Fibroblast of skin of back (primary cell): ENCODE results near the gene KCNC3.

Experiments
- DNase-seq: peaks from one replicate; pipeline ENCODE4 v3.0.0-alpha.2; 2013

KCNC3 gene

DNA sequence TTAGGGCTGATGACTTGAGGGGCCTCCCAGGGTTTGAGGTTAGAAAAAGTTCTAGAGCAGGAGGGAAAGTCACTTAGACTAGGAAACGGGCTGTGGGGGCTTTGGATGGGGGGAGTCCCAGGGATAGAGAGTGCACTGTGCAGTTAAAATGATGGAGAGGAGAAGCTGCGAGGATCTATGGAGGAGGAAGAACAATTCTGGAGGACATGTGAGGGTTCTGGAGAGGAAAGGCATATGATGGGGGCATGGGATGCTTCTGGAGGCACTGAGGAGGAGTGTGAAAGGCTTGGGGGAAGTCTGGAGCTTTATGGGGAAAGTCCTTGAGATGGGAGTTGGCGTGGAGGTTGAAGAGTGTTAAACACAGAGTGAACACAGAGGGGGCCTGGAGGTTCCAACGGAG, 2.2 kb downstream of the KCNC3 start:
- no peak for DNase-seq

DNA sequence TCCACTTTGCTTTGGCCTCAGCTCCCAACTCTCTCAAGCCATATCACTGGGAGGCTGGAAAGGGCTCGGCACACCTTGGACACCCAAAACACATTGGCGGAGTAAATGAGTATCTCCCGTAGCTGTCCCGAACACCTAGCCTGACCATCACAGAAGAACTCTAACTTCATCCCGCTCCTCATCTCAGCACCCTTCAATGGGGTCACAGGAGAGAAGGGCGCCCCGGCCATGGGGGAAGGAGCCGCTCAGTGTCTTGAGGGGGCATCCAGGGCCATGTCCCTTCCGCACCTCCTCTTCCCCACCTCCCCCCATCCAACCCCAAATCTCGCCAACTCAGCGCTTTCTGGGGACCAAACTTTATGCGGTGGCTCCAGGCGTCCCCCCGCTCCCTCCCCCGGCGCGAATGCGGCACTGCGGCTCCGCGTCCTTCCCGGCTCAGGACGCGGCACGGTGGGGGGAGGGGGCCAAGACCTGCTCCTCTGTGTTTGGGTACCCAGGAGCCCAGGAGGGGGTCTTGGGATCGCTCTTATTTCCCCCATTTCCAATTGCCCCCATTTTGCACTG, 3.0 kb downstream of the KCNC3 start:
- DNase-seq = no peak

DNA sequence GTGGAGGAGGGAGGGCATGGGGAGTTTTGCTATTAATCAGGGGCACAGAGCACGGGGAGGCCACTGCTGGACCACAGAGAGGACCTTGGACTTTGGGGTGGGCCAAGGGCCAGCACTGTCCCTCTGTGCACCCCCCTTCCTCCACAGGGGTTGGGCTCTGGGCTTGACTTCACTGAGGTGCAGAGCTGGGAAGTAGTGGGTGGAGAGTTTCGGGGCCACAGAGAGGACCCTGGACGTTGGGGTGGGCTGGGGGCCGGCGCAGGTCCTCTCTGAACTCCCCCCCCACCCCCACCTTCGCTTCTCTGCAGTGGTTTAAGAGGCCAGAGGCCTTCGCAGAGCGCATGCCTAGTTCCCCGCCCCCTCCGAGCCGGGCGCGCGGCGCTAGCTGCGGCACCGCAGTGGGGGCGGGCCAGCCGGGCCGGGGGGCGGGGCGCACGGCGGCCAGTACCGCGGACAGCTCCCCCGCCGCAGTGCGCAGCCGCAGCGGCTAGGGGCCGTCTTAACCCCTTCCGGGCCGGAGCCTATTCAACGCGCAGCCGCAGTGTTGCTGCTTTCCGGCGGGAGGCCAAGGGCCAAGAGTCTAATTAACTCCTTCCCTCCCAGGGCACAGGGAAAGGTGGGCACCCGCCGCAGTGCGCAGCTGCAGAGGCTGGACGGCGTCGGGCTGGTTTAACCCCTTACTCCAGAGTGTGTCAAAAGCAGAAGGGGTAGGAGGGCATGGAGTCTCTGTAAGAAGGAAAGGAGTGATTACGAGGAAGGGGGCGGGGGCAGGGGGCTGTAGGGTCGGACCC, 3.7 kb downstream of the KCNC3 start:
- DNase-seq = peak; percentile 25

DNA sequence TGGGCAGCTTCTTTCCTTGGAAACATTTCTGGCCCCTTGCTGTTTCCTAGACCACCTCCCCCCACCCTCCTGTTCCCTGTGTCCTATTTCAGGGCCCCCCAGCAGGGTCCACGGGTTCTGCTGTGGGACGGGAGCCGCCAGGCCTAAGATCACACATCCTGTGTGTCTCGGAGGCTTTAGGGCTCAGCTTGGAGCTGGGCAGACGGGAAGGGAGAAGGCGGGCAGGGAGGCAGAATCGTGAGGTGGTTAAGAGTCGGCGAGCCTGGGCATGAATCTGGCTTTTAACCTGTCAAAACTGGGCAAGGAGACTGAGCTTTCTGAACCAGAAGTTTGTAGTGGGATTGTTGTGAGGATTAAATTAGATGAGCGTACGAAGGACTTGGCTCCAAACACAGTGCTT, 4.8 kb downstream of the KCNC3 start:
- no peak for DNase-seq

DNA sequence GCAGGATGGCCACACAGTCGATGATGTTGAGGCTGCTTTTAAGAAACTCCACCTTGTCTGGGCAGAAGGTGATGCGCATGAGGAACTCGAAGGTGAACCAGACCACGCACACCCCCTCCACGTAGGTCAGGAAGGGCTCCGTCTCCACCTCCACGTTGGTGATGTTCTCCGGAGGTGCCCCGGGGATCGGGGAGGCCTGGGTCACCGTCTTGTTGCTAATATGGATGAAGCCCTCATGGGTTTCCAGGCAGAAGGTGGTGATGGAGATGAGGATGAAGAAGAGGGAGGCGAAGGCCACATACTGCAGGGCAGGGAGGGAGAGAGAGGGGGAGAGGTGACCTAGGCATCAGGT, 5.4 kb downstream of the KCNC3 start:
- DNase-seq = no peak

DNA sequence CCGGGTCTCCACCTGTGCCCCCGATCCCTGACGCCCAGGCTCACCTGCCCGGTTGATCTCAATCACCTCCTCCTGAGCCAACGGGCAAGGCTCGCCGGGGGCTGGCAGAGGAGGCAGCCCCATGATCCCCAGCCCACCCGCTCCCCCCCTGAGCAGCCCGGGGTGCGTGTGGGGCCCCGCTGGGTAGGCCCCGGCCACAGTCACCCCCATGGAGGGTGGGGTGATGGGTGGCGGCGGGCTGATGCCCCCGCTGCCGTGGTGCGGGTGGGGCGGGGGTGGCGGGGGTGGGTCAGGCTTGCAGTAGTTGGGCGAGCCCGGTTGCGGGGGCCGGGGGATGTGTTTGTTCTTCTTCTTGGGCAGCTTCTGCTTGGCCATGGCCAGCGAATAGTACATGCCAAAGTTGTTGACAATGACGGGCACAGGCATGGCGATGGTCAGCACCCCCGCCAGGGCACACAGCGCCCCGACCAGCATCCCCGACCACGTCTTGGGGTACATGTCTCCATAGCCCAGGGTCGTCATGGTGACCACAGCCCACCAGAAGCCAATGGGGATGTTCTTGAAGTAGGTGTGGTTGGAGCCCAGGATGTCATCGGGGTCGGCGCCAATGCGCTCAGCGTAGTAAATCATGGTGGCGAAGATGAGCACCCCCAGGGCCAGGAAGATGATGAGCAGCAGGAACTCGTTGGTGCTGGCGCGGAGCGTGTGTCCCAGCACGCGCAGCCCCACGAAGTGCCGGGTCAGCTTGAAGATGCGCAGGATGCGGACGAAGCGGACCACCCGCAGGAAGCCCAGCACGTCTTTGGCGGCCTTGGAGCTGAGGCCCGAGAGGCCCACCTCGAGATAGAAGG, 6.0 kb downstream of the KCNC3 start:
- no peak for DNase-seq

DNA sequence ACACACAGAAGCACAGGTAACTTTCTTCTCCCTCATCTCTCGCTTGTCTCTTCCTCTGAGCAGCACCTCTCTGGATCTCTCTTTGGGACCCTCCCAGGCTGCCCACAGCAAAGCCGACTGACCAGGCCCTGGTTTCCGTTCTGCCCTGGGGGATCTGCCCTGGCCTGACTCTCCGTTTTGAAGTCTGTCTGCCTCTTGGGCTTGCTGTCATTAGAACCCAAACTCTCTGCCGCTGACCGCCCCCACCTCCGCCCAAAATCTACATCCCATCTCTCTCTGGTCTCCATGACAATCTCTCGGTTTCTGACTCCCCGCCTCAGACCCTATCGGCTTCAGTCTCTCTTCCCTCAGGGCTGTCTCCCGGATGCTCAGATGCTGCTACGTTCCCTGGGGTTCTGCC, 6.9 kb downstream of the KCNC3 start:
- DNase-seq = no peak

DNA sequence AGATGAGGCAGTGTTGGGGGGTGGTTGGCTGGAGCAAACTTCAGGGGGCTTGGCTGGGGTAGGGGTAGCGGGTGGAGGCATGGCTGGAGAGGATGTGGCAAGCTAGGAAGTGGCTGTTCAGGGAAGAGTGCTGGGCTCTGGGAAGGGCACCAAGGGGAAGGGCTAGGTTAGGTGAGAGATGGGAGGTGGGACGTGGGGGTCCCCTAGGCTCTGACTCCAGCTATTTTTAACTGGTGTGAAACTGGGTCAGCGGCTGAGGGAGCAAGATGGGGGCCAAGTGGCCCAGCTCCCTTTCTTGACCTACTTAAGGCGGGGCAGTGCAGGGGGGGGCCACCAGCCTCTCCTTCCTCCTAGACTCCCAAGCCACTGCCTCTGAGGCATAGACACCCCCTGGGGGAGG, 7.3 kb downstream of the KCNC3 start:
- DNase-seq = no peak

DNA sequence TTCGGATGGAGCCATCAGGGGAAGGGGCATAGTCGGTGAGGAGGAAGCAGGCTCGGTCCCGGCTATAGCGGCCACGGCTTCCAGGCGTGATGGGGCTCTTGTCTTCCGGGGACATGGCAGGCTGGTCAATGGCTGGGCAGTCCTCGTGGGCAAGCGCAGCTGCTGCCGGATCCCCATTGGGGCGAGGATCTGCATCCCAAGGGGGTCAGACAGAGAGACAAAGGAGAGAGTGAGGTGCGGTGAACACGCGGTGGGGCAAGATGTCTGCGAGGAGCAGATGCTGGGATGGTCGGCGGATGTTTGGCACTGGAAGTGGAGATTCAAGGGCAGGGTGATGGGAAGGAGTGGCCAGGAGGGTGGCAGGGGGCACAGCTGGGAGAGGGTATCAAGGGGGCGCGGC, 8.6 kb downstream of the KCNC3 start:
- DNase-seq = no peak

DNA sequence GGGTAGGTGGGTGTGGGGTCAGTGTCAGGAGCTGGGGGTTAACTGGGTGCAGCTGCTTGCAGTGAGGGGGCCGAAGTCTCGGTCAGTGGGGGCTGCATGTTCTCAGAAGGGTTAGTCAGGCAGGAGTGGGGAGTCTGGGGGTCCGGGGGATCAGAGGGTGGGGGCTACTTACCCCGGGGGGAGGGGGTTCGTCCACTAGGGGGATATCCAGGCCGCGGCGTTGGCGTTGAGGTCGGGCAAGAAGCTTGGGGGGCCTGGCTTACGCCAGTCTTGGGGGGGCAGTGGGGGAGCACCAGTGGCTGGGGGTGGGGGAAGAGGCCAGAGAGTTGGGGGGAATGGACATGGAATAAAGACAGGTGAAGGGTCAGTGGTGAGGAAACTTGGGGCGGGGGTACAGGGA, 9.1 kb downstream of the KCNC3 start:
- DNase-seq = no peak

DNA sequence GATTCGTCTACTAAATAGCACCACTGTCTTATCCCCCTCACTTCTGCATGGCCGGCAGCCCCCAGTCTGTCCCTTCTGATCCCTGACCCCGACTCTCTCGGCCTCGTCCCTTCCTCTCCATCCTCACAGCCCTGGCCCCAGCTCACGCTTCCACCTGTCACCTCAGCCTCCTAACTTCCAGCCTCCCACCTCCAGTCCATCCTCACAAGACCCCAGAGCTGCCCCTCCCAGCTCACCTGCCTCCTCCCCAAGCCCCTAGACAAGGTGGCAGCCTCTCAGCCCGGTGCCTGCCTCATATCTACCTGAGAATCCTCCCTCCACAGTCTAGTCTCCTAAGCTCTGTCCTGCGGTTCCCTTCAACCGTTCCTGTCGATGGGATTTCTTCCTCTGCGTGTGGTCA, 10.0 kb downstream of the KCNC3 start:
- DNase-seq = no peak

DNA sequence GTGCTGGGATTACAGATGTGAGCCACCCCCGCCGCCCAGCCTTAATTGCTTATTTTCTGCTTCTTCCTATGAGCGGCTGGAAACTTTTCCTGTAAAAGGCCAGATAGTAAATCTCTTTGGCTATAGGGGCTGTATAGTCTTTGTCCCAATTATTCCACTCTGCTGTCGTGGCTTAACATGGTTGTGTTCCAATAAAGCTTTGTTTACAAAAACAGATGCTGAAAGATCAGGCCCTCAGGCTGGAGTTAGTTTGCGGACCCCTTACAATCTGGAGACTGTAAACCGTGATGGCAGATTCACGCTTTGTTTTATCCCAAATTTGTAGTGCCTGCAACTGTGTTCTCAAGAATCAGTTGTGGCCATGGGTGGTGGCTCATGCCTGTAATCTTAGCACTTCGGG, 10.7 kb downstream of the KCNC3 start:
- no peak for DNase-seq

DNA sequence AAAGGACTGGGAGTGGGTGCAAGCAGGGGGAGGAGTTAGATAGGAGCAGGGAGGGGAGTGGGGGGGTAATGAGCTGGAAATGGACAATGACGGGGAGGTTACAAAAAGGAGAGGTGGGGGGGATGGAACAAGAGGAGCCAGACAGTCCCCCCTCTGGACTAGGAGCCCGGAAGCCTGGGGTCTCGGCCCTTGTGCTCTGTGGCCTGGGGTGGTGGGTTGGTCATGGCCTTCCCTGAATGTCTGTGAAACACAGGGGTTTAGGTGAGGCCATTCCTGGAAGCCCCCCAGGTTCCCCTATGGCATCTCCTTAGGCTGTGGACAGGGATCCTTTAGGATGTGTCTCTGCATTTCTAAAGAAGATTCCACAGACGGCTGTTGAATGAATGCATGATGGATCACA, 12.1 kb downstream of the KCNC3 start:
- no peak for DNase-seq

DNA sequence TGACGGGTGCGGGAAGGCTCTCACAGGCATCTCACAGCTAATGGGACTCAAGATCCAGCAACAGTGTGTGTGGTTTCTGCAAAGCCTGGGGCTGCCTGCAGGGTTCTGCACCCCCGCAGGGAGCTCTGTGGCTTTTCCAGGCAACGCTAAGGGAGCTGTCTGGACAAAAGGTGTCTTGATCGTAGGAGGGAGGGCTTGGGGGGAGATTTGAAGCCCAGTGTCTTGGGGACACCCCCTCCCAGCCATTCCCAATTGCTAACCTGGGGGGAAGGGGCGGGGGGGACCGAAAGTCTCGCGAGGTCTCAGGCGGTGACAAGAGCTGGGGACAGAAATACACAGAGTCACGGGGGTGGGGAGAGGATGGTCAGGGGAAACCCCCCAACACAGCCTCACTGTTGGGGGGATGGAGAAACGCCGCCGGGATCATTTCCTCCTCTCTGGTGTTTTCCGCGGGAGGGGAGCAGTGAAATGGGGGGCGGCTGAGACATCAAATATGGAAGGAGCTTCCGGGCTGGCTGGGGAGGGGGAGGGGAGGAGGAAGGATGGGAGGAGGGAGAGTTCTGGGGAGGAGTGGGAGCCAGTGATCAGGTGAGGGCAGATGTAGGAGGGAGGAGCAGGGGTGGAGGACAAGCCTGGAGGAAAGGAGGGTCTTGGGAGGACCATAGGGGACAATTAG, 13.3 kb downstream of the KCNC3 start:
- DNase-seq = no peak

DNA sequence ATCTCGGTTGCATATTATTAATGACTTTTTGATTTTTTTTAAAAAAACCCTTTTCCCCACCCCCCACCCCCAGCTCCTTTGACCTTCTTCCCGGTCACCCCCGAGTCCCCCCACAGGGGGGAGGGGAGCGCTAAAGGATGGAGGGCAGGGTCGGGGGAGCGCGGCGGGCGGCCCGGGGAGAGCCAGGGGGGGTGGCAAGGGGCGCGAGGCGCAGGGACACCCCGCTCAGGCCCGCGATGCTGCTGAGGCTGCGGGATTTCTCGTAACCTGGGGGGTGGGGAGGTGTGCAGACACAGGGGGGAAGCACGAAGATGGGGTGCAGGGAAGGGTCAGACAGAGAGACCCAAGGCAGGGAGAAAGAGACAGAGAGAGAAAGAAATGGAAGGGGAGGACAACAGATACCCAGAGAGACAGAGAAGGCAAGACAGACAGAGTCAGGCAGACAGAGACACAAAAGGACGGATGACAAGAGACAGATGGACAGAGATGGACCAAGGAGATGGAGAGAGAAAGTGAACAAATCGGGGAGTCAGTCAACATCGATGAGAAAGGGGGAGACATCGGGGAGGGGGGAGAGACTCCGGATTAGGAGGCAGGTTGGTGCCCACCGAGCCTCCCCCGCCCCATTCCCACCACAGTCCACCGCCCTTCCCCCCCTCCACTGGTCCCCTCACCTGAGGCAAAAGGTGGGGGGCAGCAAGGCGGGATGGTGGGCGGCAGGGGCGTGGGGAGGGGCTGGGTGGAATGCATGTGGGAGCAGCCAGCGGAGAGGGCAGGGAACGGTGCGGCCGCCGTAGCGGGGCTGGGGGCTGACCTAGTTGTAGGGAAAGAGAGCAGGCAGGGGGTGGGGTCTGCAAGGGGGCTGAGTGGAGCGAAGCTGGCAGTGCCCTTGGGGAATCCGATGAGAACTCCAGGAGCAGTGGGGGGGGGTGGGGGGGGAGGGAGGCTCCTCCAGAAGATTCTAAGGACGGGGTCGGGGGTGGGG, 14.2 kb downstream of the KCNC3 start:
- DNase-seq = no peak

DNA sequence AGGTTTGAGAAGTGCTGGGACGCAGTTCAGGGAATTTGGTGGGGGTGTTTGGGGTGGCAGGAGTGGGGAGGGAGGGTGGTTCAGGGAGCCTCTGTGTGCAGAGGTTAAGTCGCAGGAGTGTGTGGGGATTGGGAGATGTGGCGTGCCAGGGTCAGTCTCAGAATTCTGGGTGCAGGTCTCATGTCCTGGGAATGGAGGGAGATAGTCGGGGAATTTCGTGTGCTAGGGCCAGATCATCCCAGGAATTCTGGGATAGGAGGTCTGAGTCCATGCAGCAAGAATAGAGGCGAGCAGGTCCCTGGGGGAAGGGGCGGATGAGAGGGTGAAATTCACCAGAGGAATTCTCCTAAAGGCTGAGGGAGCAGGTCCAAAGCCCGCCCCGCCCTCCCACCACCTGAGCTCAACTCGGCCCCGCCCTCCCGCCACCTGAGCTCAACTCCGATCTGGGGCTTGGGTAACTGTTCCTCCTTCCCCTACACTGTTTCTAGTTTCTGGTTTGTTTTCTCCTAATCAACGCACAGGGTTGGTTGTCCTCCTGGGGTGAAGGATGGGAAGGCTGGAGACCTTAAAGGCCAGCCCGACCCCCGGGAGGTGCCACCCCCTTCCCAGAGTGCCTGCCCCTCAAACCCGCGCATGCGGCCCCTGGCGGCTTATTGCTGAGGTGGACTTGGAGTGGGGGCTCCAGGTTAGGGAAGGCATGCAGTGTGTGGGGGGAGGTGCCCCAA, 15.2 kb downstream of the KCNC3 start:
- no peak for DNase-seq

DNA sequence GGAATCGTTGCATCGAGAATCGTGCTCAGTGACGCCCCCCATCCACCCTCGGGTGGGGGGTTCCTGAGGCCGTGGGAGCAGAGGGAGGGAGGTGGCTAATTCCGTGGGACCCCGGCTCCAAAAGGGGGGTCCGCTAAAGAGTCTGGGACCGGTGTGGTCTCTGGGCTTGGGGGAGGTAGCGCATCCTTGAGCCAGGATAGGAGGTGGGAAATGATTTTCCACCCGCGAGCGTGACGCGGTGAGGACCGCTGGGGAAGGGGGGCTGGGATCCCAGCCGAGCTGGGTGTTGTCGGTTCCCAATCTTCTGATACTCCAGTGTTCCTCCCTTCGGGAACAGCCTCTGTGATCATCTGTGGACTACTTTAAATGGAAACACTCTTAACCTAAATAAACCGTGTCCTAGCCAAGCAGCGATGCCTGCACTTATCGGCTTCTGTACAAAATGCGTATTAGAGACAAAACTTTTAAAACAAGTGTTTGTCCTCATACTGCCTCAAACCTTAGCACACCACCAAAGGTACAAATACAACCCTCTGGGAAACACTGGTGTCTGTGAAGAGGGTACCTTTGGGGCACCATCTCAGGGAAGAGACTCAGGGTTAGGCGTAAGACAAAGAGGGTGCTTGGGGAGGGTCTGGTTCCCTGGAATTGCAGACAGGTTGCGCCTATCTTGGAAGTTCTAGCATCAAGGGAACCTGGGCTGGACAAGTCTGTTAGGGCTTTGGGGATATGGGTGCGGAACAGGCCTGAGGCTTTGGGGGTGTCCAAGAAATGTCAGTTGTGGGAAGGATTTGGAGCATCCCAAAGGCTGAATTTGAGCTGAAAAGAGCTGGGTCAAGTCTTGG, 16.0 kb downstream of the KCNC3 start:
- no peak for DNase-seq

DNA sequence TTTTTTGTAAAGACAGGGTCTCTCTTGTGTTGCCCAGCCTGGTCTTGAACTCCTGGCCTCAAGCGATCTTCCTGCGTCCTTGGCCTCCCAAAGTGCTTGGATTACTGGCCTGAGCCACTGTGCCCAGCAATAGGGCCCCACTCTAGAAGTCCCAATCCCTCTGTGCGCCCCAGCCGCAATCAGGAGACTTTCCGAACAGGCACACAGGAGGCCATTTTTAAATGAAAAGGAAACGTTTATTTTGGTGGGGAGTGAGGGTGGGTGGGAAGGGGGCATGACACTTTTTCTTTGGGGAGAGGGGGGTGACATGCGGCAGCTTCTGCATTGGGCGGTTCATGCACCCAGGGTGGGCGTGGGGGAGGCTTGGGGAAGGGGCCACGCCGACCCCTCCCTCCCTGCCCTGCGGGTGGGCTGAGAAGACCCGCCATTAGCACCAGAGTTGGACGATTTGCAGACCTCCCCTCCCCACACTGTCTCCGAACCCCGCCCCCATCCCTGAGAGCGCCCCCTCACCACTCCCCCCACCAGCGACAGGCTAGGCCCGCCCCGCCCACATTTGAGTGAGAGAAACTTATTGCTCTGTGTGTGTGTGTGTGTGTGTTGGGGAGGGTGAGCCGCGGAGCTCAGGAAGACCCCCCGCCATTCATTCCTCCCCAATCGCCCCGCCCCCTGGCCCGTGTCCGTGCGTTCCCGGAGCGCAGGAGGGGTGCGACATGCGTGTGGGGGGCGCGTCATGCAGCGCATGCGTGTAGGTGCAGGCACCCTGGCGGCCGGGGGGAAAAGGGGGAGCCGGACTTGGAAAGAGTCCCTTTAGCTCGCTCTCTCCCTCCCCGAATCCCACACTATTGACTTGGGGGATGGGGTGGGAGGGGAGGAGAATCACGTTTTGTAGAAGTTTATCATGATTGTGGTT, 17.2 kb downstream of the KCNC3 start:
- no peak for DNase-seq

DNA sequence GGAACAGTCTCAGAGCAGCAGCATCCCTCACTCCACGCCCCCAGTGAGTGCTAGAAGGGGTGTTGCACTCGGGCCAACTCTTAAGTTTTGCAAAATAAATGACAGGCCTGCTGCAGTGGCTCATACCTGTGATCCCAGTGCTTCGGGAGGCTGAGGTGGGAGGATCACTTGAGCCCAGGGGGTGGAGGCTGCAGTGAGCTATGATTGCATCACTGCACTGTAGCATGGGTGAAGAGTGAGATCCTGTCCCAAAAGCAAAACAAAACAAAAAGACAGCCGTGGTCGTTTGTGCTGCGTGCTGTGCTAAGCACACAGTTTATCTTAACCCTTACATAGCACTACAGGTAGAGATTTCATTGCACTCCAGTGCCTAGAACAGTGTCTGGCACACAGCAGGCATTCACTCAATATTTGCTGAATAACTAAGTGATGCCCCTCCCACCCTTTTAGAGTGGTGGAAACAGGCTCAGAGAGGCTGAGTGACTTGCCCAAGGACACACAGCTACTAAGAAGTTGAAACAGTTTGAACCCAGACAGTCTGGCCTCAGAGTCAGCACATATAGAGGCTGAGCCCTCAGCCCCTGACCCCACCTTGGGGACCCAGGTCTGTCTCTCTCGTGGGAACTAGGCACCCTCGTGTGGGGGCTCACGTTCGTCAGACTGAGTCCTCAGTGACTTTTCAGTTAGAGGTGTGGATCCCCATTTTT, 18.3 kb downstream of the KCNC3 start:
- no peak for DNase-seq
